ENCODE data around the gene SORBS1.
"Not testable (repeated sequence)": the region's sequence is repeated elsewhere in the genome, so short reads cannot be mapped to it uniquely, and the experiment has no call there.

Gene SORBS1

DNA sequence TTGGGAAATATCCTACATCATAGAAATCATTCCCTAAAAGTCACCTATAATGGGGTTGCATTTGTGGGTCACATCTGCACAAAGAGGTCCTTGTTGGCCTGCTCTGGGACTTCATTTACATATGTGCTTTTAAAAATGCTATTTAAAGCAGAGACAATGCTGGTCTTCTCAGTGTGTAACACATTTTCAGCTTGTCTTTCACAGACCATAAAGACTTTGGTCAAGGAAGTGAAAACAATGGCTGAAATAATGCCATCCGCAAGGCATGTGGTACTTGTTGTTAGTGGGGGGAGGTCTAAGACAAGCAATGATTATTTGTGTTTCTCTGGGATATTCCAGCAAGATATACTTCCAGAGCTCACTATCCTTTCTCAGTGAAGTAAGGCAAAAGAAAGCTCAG lies 185.8 kb downstream of the SORBS1 start:
- DNase-seq = no peak

DNA sequence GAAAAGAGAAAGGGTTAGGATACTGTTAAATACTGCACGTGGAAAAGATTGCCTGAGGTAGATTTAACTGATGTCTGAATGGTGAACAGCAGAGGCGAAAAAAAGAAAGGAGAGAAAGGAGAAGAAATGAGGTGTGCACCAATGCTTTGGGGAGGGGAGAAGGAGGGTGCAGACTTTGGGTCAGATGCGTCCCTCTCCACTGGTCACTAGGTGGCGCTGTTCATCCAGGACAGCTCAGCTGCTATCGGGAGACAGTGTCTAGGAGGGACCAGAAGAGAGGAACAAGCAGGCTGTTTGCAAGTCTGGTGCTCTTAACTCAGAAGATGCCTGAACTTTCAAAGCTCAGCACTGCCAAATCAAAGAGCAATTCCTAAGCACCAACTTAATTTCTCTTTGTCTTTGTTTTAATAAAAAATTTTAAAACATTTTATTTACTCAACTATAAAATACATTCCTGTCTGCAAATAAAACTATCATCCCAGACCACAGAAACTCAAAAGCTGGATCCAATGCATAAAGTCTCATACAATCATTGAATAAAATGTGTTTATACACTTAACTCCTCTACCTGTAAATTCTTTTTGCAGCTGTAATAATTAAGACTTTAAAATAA lies 186.5 kb downstream of the SORBS1 start:
- peak; percentile 76 for DNase-seq

DNA sequence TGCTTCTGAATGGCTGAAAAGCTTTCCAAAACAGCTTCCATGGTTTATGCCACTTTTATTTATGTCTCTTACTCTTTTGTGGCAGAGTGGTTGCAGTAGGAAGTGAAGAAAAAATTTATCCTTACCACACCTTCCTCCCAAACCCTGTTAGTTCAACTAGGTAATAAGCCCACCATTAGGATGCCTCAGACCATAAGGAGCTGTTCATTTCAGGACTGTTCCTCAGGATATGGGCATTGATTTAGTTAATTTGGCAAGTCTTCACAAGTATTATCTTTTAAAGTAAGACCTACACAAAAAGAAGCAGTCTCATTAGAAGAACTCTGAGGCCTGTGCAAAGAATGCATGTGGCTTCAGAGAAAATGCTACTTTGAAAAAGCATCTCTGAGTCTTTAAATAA lies 187.5 kb downstream of the SORBS1 start:
- no peak for DNase-seq

DNA sequence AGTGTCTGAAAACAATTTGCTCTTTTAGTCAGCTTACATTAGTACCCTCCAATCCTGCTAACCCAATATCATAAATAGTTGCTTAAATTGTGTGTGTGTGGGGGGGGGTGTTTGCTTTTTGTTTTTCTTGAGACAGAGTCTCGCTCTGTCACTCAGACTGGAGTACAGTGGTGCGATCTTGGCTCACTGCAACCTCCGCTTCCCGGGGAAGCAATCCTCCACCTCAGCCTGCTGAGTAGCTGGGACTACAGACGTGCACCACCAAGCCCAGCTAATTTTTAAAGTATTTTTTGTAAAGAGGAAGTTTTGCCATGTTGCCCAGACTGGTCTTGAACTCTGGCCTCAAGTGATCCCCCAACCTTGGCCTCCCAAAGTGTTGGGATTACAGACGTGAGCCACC lies 196.8 kb downstream of the SORBS1 start:
- DNase-seq = no peak

DNA sequence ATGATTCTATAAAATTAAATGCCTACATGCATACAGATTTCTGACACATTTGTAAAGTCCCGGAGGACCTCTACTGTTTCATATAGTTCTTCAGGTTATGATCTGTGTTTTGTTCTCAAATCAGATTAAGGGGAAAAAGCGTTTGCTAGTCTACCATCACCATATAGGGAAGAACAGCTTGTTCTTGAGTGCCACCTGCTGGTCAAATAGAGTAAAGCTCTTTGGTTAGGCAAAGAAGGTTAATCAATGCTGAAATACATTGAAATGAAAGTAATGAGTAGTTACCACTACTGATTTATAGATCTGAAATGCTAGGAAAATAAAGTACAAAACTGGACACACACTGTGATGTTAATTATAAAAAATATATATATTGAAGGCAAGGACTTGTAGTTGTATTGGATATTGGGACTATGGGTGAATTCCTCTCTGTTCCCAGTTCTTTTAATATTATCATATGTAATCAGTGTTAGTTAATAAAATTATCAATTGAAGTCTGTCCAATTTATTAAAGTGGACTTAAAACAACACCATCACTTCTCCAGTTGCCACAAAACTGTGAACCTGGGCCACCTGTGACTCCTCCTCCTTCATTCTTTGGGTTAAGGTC lies 197.8 kb downstream of the SORBS1 start:
- peak; percentile 82 for DNase-seq

DNA sequence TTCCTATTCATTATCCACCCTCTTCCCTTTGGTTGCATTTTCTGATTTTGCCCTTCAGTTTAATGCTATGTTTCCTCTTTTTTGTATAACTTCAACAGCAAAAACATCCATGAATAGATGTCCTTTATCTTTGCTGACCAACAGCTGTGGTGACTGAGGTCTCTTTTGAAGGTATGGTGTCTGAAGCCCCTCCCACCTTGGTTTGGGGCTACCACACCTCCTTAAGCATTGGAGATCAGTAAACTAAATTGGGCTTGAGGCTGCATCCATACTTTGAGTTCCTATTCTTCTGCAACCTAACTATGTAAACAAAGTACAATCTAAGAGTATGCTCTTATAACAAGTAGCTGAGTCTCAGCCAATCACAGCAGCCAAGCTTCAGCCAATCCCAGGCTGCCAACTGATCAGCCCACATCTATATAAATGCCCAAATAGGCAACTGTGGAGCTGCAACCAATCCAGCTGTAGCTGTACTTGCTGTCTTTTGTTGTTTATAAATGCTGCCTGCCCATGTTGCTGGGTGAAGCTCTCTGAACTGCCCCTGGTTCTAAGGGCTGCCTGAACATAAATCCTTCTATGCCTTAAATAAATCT lies 201.0 kb downstream of the SORBS1 start:
- DNase-seq = no peak

DNA sequence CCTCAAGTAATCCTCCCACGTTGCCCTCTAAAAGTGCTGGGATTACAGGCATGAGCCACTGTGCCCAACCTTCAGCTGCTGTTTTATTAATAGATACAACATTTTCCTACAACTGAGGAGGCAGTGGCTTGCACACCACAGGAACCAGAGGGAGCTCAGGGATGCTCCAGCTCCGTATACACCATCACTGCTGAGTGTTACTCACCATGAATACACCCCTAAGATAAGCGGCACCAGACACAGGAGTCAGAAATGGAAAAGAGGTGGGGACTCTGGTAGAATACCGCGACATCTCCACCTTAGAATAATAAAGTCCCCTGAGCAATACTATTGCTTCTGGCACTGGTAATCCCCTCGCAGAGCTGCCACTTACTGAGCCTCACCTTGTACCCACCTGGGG lies 201.7 kb downstream of the SORBS1 start:
- DNase-seq = no peak

DNA sequence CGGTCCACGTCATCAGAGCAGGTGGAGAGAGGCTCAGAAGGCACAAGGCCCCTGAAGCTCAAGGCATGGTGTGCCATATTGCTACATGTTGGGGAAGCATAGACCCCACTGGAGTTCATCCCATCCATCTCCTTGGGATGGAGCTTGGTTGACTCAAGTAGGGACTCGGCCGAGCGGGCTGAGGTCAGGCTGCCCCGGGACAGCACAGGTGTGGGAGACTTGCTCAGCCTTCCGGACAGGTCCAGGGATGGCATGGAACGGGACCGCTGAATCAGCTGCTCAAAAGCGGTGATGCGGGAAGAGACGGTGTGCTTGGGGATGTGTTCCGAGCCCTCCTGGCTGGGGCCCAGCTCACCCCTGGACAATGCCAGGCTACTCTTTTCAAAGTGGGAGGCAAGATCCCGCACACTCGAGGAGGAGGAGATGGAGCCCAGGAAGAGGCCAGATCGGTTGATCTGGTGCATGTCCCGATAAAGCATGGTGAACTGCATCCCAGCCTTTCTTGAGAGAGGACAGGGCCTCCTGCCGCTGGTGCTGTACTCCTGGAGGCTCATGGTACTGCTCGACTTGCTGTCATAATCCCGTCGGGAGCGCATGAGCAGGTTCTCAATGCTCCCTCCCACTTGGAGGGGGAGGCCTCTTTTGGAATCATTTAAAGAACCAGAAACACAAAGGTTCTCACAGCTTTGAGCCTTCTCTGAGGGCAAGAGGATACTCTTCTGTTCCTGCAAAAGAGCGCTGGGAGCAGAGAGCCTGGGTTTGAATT lies 204.8 kb downstream of the SORBS1 start:
- no peak for DNase-seq

DNA sequence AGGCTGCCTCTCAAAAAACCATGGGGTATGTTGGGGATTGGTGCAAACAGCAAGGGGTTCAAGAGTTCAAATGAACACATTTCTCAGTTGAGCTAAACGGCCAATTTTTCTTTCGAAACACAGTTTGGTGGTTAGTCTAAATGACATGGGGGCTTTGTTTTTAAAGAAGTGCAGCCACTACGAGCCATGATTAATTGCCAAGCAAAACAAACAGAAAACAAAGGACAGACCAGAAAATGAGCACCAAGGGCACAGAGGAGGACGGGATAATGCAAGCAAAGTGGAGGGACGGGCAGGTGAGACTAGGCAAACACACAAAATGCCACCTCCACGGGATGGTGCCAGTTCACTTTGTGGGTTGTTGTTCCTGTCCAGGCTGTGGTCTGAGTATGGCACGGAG lies 205.9 kb downstream of the SORBS1 start:
- no peak for DNase-seq

DNA sequence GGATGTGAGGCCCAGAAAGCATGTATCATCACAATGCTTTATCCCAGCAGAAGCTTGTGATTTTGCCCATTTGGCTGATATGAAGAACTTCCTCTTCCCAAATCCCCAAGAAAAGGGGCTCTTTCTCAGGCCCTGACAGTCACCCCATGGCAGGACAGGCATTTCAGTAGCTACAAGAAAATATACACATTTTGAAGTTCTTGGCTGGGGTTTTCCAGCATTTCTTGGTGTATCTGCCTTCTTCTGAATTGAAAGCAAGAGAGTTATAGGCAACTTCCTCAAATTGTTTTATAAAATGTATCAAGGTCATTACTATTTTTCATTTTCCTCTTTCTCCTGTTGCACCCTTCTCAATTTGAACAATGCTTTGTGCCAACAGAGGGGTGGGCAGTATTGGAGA lies 207.1 kb downstream of the SORBS1 start:
- DNase-seq = no peak

DNA sequence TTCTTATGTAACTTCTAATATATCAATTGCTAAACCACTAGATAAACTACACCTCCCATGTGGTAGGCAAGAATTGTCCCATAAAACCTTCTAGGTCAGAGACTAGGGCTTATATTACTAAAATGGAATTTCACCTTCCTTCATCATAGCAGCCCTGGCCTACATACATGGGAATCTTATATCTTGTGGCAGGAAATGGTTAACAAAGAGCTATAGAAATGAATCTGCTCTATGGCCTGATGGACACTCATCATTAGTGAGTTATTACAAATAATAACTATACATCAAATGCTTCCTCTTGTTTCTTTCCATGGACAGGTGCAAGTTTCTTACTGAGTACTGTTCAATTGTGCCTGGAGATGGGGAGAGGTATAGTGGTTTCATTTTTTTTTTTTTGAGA lies 208.0 kb downstream of the SORBS1 start:
- no peak for DNase-seq

DNA sequence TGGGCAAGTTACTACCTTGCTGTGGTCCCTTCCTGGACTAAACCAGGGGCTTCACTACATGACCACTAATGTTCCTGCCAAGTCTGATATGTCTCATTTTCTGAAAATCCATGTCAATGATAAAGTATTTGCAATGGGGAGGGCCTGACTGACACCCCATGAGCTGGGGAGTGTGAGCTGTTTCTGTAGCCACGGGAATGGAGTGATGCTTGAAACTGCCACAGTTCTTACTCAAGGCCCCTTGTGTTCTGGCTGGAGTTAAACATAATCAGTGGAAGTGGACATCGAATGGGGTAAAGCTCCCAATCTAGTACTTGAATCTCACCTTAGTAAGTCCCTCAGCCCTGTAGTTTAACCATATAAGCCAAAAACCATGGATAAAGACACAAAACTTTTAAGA lies 208.5 kb downstream of the SORBS1 start:
- DNase-seq = no peak

DNA sequence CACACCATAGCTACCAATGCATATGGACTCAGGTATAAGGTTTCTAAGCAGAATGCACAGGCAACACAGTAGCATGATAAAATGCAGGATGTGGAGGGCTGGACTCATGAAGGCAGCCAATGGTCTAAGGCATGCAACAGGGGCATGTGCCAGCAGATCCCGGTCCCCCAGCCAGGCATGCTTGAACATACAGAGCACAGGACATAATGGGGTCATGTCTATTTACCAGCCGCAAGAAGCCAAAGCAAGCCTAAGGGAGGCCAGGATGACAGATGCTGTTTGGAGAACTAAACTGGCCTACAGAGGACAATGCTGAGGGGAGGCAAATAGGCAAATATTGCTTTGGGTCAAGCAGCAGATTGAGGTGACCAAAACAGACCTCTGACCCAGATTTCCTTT lies 210.3 kb downstream of the SORBS1 start:
- DNase-seq = no peak

DNA sequence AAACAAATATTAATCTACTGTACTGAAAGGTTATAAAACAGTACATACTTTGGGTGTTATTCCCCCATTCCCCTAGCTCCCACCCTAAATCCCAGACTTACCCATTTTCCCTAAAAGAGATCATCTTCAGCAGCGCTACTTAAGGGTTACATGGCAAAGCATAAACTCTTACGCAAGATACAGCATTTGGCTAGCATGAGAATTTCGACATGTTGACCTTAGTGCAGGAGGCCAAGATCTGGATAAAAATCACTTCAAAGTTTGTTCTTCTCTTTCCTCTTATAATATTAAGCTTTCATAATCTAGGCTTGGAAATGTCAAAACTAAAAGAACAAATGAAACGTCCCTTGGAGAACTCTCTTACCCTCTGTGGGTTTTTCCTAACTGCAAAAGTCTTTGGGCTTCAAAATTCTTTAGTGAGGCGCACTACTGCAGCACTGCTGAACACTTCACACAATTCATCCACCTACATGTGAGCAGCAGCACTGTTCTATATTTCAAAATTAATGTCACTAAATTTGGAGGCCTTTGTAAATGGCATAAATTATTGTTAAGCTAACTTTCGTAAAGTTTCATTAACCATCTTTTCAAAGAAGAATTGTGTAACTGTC lies 210.8 kb downstream of the SORBS1 start:
- no peak for DNase-seq

DNA sequence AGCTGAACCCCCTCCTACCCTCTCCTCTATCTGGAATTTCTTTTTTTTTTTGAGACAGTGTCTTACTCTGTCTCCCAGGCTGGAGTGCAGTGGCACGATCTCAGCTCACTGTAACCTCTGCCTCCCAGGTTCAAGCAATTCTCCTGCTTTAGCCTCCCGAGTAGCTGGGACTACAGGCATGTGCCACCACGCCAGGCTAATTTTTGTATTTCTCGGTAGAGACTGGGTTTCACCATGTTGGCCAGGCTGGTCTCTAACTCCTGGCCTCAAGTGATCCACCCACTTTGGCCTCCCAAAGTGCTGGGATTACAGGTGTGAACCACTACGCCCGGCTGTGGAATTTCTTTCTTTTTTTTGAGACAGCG lies 213.8 kb downstream of the SORBS1 start:
- DNase-seq = not testable (repeated sequence)

DNA sequence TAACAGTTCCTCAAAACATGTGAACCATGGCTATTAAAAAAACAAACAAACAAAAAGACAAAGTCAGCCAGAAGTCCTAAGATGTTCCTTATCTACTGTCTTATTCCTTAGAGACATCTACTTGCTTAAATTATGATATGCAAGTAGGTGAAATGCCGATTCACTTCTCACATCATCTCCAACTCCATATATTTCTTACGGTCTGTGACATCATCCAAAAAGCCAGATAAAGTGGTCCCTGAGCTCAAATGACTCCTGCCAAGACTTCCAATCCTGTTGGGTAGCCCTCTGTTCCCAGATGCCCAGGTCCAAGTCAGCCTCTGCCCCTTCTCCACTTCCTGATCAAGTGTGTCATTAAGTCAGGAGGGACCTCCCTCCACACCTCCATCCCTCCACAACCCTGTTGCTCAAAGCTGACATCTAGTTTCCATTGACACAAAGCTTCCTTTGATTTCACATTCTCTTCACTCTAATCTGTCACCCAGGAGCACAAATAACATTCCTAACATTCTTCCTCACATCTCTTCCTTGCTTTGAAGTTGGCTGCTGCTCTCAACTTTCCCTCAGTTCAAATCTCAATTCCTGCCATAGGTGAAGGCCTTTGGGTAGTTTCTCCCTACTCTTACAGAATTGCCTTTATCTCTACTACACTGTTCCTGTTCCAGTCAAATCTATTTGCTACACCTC lies 214.3 kb downstream of the SORBS1 start:
- no peak for DNase-seq

DNA sequence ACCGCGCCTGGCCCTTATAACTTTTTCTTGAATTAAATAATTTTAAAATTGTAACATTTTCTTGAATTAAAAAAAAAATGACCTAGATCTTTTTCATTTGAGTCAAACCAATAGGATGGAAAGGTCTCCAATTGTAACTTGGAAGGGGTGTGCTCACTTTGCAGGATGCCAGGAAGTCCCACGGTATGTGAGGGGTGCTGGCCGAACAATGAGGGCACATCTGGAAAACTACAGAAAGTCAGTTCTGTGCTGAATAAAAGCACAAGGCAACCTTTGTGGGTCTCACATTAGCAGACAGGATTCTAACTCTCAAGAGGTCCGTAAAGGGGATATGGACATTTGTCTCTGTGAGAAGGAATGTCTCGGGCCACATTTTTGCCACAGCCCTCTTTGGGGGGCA lies 217.6 kb downstream of the SORBS1 start:
- no peak for DNase-seq

DNA sequence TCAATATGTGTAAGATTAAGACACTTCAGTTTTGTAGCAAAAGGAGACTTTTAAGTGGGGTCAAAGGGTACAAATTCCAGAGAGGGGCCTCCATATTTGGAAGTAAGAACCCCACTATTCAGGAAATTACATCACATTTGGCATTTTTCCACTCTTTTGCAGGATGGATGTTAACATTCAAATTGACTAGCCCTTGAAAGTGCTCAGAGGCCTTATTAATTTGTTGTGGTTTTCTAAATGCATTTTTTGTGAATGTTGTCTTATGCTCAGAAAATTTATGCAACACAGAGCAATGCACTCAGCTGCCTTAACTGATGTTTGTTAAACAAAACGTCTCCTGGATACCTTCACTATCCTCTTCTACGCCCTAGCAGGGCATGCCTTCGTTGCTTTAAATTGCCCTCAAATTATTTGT lies 219.4 kb downstream of the SORBS1 start:
- no peak for DNase-seq

DNA sequence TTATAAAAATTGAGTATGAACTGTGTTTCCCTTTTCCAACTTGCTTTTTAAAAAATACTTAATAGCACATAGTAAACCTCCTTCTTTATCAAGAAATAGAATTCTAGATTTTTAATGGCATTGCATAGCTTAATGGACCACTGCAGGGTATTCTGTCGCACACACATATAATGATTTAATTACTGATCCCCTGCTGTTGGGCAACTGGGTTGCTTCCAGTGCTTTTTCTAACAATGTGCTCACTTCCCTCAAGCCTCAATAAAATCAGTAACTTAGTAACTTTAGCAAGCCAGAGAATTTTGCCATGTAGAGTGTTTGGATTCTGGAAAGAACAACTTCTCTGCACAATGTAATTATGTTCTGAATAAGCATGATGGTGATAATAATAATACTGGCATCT lies 221.3 kb downstream of the SORBS1 start:
- no peak for DNase-seq

DNA sequence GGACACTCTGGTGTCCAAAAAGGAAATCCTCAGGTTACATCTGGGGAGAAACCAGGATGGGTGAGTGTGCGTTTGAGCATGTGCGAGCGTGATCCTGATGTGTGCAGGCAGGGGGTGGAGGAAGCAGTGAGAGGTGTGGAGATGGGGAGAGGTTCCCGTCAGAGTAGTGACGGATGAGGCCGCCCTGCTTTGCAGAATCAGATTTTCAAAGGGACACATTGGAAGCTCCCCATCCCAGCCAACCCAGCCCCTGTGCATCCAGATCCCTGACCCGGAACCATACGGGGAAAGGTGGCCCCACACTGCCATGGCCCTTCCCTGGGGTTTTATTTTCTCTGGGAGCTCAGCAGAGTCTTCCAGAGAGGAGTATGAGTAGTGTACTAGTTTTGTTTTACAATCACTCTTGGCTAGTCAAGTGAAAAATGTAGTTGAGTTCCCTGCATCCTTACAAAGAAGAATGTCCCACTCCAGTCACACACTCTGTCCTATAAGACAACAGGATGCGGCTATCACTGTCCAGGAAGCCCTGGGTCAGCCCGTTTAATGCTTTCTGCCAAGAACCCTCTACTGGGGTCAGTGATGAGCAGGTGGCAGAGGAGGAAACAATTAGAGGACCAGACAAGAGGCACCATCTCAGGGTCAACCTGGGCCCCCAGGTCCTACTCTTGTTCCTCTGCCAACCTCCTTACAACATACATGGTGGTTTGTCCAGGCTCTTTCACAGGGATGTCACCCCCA lies 223.6 kb downstream of the SORBS1 start:
- DNase-seq = no peak

DNA sequence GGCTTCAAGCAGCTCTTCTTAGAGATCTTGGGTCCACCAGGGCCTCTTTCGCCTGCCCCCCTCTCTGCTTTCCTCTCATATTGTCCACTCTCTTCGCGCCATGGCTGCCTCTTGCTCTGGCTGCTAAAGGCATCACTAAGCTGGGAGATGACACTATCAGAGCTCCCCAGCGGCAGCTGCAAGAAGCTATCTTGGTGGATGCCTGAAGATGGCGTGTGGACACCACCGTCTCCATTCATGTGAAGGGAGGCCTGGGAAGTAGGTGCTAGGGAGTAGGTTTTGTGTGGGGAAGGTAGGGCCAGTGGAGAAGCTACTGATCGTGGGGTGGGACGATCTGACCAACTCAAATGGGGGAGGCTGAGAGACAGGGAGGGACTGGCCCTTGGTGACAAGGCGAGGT lies 224.5 kb downstream of the SORBS1 start:
- DNase-seq = no peak

DNA sequence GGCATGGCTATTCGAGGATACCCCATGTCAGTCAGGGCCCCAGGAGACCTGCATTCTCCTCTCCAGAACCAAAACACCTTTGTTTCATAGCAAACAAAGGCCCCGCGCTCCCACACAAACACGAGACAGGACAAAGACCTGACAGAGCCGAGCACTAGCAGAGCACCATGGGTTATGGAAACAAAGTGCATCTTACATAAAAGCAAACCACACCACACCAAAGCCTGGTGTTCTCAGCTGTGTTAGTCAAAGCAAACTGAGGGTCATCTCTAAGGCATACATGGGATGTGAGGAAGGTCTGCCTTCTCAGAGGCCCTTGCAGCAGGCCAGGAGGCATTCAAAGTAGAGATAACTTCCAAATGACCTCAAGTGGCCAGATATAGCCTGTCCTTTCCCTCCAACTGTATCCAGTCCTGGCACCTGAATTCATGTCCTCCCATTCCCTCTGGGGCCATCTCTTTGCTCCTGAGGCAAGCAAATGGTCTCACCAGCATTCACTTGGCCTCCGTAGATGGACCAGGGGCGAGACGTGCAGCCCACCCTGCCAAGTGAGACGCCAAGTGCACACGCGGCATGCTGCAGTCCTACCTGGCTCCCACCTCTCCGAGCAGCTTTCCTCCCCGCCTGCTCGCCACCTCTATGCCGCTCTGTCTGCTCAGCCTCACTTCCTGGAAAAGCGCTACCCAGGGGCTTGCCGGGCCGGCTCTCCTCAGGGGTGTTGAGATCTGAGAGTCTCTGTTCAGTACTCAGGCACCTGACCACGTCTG lies 225.1 kb downstream of the SORBS1 start:
- DNase-seq = no peak
